Psoas muscle (tissue), 8 donors: Measurements from ENCODE around the gene SMYD3. TPM values are rescaled to one million over a fixed set of nuclear protein-coding genes. Genes with fewer than 3 reads are reported as not detected.

ENCODE experiments used
- ATAC-seq, 4 donors: fragments of 200-7000 bp; cut with Tn5 transposase; one replicate each; pipeline ENCODE4 v1.9.1; 2020; ENCODE audit warnings: moderate library complexity in 3 of 4, mild to moderate bottlenecking in 2 of 4
- DNase-seq, 2 donors: peaks; one replicate each; pipeline ENCODE4 v3.0.0-alpha.2; 2020
- H3K27ac ChIP-seq: fragments of 200-600 bp; one replicate; pipeline ENCODE4 v1.8.0; 2022
- H3K27me3 ChIP-seq, 3 donors: fragments of 200-600 bp in 1 of 3; one replicate each; pipeline versions ENCODE4 v1.6.1 to v1.8.0; 2013 to 2022; ENCODE audit warnings: low read length in 2 of 3, mild to moderate bottlenecking in 2 of 3, moderate library complexity in 1 of 3; ENCODE audit not compliant: insufficient read depth in 3 of 3
- H3K36me3 ChIP-seq, 2 donors: fragments of 200-600 bp in 1 of 2; one replicate each; pipeline versions ENCODE4 v1.6.1 to v1.8.0; 2013 to 2022; ENCODE audit warnings: low read depth in 1 of 2, mild to moderate bottlenecking in 1 of 2, moderate library complexity in 1 of 2; ENCODE audit not compliant: insufficient read depth in 1 of 2
- H3K4me1 ChIP-seq: fragments of 200-600 bp; one replicate; pipeline ENCODE4 v1.8.0; 2022
- H3K4me3 ChIP-seq: fragments of 200-600 bp; one replicate; pipeline ENCODE4 v1.8.0; 2022; ENCODE audit warnings: mild to moderate bottlenecking
- H3K9me3 ChIP-seq: fragments of 200-600 bp; one replicate; pipeline ENCODE4 v1.8.0; 2022
- CTCF ChIP-seq: fragments of 200-600 bp; IDR thresholded peaks from one replicate; pipeline ENCODE4 v1.8.0; 2022; ENCODE audit warnings: antibody characterized with exemption
- WGBS, 3 donors: extraction: QIAGEN DNeasy Blood & Tissue Kit; methylation state at CpG; one replicate each; pipeline versions ENCODE4 v1.1.6 to v1.1.7; 2013; 5-methylcytosine and 5-hydroxymethylcytosine counted together
- intact Hi-C, 2 donors: fragments of 100-400 bp; cut with DNase I; formaldehyde crosslinking; loops; one replicate each; pipeline versions ENCODE4 v1.11.0 to v1.14.2; 2022
- polyA plus RNA-seq, 3 donors: library from polyadenylated mRNA; stranded (reverse); fragments of 200-250 nt; gene quantifications; one replicate each; pipeline ENCODE4 v1.2.3, GENCODE V29; 2013
- total RNA-seq, 4 donors: library from RNA; stranded (reverse); fragmentation: NEBNext Ultra II Directional in 2 of 4; extraction: Animal tissue kit (Norgen Biotek cat#: 25700) in 2 of 4; gene quantifications; one replicate each; pipeline versions ENCODE4 v1.2.1 to v1.2.4, GENCODE V29; 2021 to 2023
- donor health status: healthy with polysubstance abuse.
- donor health status: DM: no; HTN: no; CAD: no; lungs with moderate emphysema.
- donor health status: Bipolar disorder and iron deficiency.
- donor health status: healthy.
- donor health status: DM: yes; HTN: yes; CAD: no.
- donor health status: DM: no; HTN: no; CAD: no.
- donor health status: DM: no; HTN: no; CAD: no.
- donor health status: DM: yes; HTN: yes; CAD: no.

Gene SMYD3
- total and polyA plus RNA-seq, 7 donors: 2.9 to 6.4 (median 4.9) TPM

GRCh38 chr1:246142320-246142893, 364.7 kb downstream of the SMYD3 start:
- no peaks in the 10 kb centered on the region for H3K9me3 ChIP-seq

GRCh38 chr1:246141306-246141705, 365.8 kb downstream of the SMYD3 start:
- H3K4me1 ChIP-seq: no peaks in the 10 kb centered on the region
- H3K9me3 ChIP-seq: no peaks in the 10 kb centered on the region
- no peaks in the 10 kb centered on the region for H3K36me3 ChIP-seq
- 68 to 78% (median 75%) methylated on average over 4 of the region's 4 CpGs for WGBS, 3 donors
- ATAC-seq (no peak), DNase-seq (no peak)
- no peak for TF ChIP-seq CTCF
- intact Hi-C loops: no loop called here
- no peaks in the 10 kb centered on the region for H3K27me3 ChIP-seq
- no peak overlapping the region for H3K27ac ChIP-seq
- H3K4me3 ChIP-seq: no peak overlapping the region

More at GRCh38 chr1:246142320-246142893, 364.7 kb downstream of the SMYD3 start:
- ATAC-seq (no peak), DNase-seq (no peak)
- no peak for TF ChIP-seq CTCF
- intact Hi-C loops: no loop called here
- Histone ChIP-seq H3K27ac (no peak overlapping the region), H3K4me3 (no peak overlapping the region), H3K27me3 (no peaks in the 10 kb centered on the region), H3K4me1 (no peaks in the 10 kb centered on the region), H3K36me3 (no peaks in the 10 kb centered on the region)
- 78 to 84% (median 84%) methylated on average over 10 of the region's 10 CpGs for WGBS, 3 donors

- ATAC-seq (no peak), DNase-seq (no peak)
- no peak for TF ChIP-seq CTCF
- H3K36me3 ChIP-seq: no peaks in the 10 kb centered on the region
- H3K9me3 ChIP-seq: no peaks in the 10 kb centered on the region
- H3K4me3 ChIP-seq: no peak overlapping the region
- no peak overlapping the region for H3K27ac ChIP-seq
- H3K4me1 ChIP-seq: no peaks in the 10 kb centered on the region
- intact Hi-C loops: no loop called here
- no peaks in the 10 kb centered on the region for H3K27me3 ChIP-seq
- 84 to 87% (median 86%) methylated on average over 2 of the region's 2 CpGs for WGBS, 3 donors
Observed at GRCh38 chr1:246139745-246140182, 367.3 kb downstream of the SMYD3 start.

GRCh38 chr1:246138781-246139180, 368.3 kb downstream of the SMYD3 start:
- WGBS, 3 donors: 50 to 78% (median 77%) methylated on average over 2 of the region's 2 CpGs
- Histone ChIP-seq H3K9me3 (no peaks in the 10 kb centered on the region), H3K27me3 (no peaks in the 10 kb centered on the region), H3K4me1 (no peaks in the 10 kb centered on the region), H3K4me3 (no peak overlapping the region), H3K36me3 (no peaks in the 10 kb centered on the region), H3K27ac (no peak overlapping the region)
- TF ChIP-seq CTCF: no peak
- intact Hi-C loops: no loop called here
- ATAC-seq (no peak), DNase-seq (no peak)

- Histone ChIP-seq H3K36me3 (no peaks in the 10 kb centered on the region), H3K27me3 (no peaks in the 10 kb centered on the region), H3K4me1 (no peaks in the 10 kb centered on the region), H3K27ac (no peak overlapping the region), H3K4me3 (no peak overlapping the region), H3K9me3 (no peaks in the 10 kb centered on the region)
- no peak for ATAC-seq
- no peak for DNase-seq
- no peak for TF ChIP-seq CTCF
- intact Hi-C loops: no loop called here
Observed at GRCh38 chr1:246136477-246136876, 370.6 kb downstream of the SMYD3 start.
